ENCODE data around the gene LYPD6B.
"Not testable (repeated sequence)": the region's sequence is repeated elsewhere in the genome, so short reads cannot be mapped to it uniquely, and the experiment has no call there.

LYPD6B gene

DNA sequence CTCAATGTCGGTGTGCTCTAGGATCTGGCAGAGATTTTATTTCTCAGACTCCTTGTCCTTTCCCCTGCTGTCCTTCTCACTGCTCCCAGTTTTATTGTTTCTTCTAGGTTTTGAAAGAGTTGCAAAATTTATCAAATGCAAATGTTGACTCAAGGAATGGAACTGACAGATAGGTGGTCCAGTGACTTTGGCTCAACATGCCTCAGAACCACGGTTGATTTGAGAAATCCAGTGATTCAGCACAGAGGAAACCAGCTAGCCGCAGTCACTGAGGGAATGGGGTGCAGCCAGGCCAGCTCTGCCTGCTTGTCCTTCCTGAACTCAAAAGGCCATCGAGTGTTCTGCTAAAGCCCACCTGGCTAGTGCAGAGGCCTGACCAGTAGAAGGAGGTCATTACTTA is 166.2 kb downstream of the LYPD6B start:
- DNase-seq (ENCODE audit: low read depth in 2 of 2), result no peak

- no peak for DNase-seq (ENCODE audit: low read depth in 2 of 2)
Observed at GRCh38 chr2:149205143-149205542, 166.6 kb downstream of the LYPD6B start.

DNA sequence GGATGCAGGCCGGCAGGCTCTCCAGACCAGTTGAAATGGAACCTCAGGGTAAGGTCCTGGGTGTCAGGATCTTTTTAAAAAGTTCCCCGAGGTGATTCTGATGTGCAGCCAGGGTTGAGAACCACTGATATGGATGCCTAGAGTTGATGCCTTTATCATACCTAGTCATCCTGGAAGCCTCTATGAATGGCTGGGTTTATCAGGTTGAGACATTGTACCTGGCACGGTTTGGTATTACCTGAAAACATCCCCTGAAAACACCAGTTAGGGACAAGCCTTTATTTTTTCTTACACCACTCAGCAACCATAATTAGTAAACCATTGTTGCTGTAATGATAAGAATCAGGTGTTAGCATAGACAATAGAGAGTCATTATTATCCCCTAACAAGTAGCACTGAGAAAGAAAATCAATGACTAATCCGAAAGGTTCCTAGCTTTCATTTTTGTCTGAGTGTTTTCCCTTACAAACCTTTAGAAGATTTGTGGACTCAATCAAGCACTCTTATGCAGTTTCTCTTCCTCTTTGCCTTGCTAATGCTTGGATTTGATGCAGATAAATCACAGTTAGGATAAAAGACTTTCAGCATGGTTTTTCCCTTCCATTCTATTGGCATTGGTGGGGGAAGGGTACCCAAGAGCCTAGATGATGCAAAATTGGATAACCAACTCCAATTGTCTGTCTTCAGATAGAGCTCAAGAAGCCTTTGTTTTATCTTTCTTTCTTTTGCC is 175.4 kb downstream of the LYPD6B start:
- DNase-seq (ENCODE audit: low read depth in 2 of 2), result no peak

- no peak for DNase-seq (ENCODE audit: low read depth in 2 of 2)
Observed at GRCh38 chr2:149218497-149218896, 180.0 kb downstream of the LYPD6B start.

DNA sequence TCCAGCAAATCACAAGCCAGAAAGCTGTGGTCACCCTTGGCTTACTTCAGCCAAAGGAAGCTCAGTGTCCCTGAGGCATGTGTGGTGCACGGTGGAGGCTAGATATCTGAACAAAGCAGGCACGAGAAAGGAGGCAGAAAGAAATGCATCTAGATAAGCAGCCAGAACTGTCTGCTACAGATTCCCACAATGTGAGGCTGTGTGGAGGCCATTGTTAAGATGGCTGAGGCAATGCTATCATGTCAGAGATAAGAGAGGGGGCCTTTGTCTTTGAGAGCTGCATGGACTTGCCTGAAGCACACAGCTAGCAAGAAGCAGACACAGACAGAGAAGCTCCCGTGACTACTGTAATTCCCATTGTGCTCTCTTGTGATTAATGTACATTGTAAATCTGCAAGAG is 181.4 kb downstream of the LYPD6B start:
- no peak for DNase-seq (ENCODE audit: low read depth in 2 of 2)

DNA sequence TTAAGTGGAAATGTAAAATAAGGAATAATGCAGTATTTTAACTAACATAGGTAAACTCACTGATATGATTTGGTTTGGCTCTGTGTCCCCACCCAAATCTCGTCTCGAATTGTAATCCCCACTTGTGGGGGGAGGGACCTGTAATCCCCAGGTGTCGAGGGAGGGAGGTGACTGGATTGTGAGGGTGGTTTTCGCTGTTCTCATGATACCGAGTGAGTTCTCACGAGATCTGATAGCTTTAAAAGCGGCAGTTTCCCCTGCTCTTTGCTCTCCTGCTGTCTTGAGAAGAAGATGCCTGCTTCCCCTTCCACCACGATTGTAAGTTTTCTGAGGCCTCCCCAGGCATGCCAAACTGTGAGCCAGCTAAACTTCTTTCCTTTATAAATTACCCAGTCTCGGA is 182.5 kb downstream of the LYPD6B start:
- no peak for DNase-seq (ENCODE audit: low read depth in 2 of 2)

GRCh38 chr2:149221898-149222297 is 183.4 kb downstream of the LYPD6B start:
- DNase-seq (ENCODE audit: low read depth in 2 of 2), result no peak

DNA sequence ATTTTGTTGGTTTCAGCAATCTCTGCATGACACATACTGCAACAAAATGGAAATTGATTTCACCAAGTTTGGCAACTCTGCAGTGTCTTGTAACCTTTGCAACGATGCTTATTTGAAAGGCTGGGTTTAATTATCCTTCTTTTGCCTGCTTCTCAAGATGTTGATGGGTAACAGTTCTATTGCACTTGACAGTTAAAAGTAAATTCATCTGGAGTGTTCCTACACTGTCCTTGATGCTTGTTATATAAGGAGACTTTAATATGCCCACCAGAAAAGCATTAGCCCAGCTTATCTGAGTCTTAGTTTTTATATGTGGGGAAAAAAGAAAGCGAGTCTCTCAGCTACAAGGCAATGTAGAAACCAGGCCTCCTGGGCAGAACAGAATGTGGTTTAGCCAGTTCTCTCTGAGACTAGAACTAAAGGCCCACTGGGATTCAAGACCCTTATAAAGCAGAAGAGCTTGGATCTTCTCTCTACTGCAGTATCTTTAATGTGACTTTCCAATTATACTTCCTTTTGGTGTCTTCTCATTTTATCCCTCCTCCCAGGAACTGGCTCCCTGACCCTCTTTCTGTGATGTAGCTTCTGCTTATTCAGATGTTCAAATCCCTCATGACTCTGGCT is 185.1 kb downstream of the LYPD6B start:
- no peak for DNase-seq (ENCODE audit: low read depth in 2 of 2)

- no peak for DNase-seq (ENCODE audit: low read depth in 2 of 2)
Observed at GRCh38 chr2:149224543-149224942, 186.0 kb downstream of the LYPD6B start.

- no peak for DNase-seq (ENCODE audit: low read depth in 2 of 2)
Observed at GRCh38 chr2:149225446-149225845, 186.9 kb downstream of the LYPD6B start.

GRCh38 chr2:149226790-149227189 is 188.3 kb downstream of the LYPD6B start:
- no peak for DNase-seq (ENCODE audit: low read depth in 2 of 2)

DNA sequence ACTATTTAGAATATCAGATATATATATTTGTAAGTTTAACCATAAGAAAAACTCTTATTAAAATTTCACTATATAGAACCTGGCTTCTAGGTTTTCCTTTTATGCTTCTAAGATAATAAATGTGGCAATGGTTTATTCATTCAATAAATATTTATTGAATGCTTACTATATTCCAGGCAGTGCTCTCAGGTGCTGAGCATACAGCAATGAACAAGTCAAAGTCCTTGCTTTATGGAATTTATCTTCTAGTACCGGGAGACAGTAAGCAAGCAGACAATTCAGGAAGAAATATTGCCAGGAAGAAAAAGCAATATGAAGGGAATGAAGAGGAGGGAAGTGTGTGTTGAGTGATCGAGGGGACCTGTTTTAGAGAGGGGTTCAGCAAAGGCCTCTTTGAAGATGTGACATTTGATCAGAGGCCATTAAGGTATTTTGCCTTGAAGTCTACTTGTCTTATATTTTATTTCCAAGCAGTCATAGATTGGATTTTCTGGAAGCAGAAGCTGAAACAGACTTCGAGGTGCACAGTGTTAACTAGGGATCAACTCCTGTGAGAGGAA is 197.4 kb downstream of the LYPD6B start:
- no peak for DNase-seq (ENCODE audit: low read depth in 2 of 2)

GRCh38 chr2:149236410-149236809 is 197.9 kb downstream of the LYPD6B start:
- no peak for DNase-seq (ENCODE audit: low read depth in 2 of 2)

DNA sequence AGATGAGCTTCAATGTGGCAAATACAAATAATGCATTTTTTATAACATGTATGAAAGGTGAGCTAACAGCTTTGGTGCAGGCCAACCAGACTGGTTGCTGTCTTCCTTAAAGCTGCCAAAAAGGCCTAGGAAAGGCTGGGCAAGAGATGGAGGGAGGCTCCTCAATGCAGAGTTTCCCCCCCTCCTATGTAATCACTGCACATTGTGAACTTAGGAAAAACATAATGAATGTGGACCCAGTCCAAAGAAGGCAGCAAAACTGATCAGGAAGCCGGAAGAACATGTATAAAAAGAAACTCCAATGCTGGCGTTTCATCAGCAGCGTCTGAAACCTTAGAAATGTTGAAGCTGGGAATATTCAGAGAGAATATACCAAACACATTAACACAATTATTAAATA is 207.7 kb downstream of the LYPD6B start:
- DNase-seq (ENCODE audit: low read depth in 2 of 2), result no peak

DNA sequence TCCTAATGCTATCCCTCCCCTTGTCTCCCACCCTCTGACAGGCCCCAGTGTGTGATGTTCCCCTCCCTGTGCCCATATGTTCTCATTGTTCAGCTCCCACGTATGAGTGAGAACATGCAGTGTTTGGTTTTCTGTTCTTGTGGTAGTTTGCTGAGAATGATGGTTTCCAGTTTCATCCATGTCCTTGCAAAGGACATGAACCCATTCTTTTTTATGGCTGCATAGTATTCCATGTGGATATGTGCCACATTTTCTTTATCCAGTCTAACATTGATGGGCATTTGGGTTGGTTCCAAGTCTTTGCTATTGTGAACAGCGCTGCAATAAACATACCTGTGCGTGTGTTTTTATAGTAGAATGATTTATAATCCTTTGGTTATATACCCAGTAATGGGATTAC is 212.9 kb downstream of the LYPD6B start:
- not testable (repeated sequence) for DNase-seq (ENCODE audit: low read depth in 2 of 2)

DNA sequence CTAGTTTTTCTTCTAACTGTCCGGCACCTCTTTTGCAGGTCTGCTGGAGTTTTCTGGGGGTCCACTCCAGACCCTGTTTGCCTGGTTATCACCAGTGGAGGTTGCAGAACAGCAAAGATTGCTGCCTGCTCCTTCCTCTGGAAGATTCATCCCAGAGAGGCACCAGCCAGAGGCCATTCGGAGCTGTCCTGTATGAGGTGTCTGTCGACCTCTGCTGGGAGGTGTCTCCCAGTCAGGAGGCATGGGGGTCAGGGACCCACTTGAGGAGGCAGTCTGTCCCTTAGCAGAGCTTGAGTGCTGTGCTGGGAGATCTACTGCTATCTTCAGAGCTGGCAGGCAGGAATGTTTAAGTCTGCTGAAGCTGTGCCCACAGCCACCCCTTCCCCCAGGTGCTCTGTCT is 218.4 kb downstream of the LYPD6B start:
- not testable (repeated sequence) for DNase-seq (ENCODE audit: low read depth in 2 of 2)

DNA sequence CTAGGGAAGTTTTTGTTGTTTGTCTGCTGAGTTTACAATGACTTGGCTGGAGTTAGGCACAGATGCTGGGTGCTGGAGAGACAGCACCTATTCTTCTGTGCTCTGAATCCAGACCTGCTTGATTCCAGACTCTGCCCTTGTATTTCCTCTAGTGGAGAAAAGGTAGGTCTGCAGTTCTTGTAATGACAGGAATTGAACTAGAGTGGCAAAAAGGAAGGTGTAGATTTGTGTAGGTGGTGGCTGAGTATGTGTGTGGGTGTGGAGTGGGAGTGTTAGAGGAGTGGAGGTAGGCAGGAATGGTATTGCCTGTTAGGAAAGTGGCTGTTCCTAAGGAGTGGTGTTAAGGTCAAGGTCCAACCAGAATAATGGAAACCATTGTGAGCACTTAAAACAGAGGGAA is 220.0 kb downstream of the LYPD6B start:
- DNase-seq (ENCODE audit: low read depth in 2 of 2), result no peak

GRCh38 chr2:149259136-149259535 is 220.6 kb downstream of the LYPD6B start:
- DNase-seq (ENCODE audit: low read depth in 2 of 2), result no peak

DNA sequence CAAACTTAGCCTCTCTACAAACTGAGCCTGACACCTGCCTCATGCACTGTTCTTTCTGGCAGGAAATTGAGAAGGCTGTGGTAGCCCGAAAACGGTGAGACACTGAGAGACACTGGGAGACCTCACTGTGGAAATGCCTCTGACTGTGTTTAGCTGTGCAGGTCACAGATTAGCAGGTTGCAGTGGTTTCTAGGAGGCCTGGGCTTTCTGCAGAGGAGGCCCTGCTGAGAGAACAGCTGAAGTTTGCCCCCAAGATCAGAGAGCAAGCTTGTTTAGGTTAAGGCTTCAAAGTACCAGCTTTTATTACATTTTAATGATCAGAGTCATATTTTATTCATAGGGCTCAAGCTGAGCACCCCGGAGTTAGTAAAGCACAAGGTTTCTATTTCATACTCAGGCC is 223.2 kb downstream of the LYPD6B start:
- DNase-seq (ENCODE audit: low read depth in 2 of 2), result no peak

All from stimulated activated CD8-positive, alpha-beta memory T cell treated with anti-CD3 and anti-CD28 coated beads, Interleukin-7, amount 100 ng/mL, for 4 hours (primary cell).